ENCODE measurements around the gene FST.
A peak's percentile ranks its signal among the peaks of the same experiment; 100 is the strongest.

The FST gene

DNA sequence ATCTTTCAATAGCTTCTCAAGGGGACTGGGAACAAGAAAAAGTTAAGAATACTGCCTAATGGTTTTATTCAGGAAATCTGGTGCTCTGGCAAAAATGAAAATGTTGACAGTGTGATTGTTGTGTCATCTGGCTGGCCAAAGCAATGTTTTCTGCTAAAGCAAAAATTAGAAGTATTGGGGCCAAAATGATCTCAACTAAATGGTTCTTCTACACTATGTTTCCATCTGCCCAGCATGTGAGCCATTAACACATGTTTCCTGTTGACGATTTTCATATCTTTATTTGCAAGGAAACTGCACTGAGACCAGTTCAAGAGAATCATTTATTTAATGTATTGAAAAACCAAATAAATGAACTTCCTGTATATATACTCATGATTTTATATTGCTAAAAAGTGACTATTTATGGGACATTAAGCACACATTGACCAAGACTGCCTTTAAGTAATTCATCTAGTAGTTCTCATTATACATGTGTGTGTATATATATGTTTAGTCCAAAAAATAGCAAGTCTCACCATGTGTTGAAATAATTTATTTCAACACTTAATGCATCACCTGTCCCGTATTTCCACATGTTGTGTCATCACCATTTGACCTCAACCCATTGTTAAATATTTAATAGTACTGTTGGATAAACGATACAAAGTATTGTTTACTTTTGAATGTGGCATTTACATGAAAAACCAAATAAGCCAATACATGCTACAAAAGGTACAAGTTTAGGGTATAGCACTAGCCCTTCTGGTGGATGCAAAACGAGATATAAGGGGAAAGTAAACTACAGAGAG, 7.5 kb upstream of the FST start:
- DNase-seq = no peak

DNA sequence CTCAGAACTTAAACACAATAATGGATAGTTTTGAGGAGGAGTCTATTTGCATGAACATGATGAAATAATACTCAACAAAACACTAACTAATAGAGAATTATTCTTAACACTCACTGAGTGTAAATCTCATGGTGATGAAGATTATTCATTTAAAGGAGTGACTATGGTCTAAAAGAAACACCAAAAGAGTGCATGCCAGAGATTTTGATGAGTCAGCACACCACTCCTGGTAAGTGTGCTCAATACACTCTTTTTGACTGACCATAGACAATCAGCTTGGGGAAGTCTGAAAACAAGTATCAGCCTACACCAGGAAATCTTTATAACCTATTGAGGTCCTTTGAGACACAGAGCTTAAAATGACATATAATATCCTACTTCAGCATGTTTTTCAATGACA, 6.8 kb upstream of the FST start:
- DNase-seq = no peak

- no peak for DNase-seq
These were observed 5.1 kb upstream of the FST start for GRCh38 chr5:53475320-53475719.

DNA sequence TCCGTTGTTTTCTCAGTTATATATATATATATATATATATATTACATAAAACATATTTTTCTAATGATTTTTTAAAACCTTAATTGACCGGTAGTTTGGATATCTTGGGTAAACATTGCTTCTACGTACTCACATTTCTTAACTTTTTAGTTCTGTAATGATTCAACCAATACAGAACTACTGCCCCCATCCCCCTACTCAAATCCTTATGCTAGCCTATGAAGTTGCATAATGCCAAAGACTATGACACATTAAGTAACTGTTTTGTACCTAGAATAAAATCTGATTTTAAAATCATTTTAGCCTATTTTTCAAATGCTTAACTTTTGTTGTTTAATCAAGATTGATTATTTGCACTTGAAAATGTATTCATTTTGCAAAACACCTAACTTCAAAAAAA, 4.4 kb upstream of the FST start:
- DNase-seq = no peak

DNA sequence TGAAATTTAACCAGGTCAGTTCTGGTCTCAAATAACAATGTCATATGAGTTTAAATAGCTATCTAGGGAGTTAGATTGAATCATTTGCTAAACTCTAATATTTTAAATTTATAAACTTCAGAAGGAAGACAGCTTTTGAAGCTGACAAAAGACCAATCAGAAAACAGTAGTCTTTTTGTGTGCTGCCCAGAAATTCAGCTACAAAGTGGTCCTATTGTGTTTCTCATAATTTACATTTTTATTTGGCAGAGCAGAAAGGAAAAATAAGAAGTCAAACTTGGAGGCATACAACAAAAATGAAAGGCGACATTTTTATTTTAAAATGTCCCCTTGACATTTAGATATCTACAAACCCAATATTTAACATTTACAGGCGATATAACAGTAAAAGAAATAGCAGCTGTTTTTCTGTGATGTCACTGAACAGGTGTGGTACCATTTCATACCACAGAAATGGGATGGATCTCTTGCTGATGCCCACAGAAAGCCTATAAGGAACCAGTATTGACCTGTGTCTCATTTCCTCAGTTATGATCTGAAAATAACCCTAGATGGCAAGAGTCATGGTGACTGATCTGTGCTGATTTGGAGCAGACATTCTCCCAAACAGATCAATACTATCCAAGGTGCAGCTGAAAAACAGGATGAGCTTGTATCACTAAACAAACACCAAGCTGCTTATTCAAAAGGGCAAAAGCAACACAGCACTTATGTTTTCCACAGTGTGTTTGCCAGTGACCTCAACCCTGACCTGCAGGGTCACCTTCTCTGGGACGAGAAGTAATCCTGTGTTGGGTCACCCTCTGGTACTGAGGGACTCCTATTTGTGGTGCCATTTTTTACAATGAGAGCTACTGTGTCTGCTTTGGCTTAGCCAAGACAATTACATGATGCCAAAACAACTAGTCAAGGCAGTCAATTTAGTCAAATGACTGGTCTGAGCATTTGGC, 3.6 kb upstream of the FST start:
- peak in 1 of 51 donors; percentile 21 for DNase-seq

- DNase-seq = peak in 2 of 51 donors; percentile 9 to 51
These were observed 1.9 kb upstream of the FST start for GRCh38 chr5:53478411-53479044.

DNA sequence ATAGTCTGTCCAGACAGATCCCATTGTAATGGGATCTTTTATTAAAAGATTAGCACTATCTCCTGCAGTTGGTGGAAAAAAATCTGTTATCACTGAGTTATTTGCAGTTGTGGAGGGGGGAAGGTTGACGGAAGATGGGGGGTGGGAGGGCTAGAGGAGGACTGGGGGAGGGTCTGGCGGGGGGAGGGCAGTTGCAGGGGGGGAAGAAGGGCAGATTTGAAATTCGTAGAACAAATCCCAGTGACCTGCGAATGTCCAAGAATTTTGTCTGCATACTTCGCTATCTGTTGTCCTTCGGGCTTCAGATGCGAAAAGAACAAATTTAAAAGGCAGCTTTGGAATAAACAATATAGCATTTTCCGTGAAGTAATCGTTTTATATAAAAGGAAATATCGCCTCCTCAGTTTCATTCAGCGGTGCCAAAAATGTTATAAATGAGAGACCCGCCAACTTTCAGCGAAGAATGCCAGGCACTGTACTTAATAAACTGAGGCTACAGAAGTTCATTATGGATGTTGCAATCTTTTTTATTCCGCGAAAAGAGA, 1.3 kb upstream of the FST start:
- DNase-seq = no peak

DNA sequence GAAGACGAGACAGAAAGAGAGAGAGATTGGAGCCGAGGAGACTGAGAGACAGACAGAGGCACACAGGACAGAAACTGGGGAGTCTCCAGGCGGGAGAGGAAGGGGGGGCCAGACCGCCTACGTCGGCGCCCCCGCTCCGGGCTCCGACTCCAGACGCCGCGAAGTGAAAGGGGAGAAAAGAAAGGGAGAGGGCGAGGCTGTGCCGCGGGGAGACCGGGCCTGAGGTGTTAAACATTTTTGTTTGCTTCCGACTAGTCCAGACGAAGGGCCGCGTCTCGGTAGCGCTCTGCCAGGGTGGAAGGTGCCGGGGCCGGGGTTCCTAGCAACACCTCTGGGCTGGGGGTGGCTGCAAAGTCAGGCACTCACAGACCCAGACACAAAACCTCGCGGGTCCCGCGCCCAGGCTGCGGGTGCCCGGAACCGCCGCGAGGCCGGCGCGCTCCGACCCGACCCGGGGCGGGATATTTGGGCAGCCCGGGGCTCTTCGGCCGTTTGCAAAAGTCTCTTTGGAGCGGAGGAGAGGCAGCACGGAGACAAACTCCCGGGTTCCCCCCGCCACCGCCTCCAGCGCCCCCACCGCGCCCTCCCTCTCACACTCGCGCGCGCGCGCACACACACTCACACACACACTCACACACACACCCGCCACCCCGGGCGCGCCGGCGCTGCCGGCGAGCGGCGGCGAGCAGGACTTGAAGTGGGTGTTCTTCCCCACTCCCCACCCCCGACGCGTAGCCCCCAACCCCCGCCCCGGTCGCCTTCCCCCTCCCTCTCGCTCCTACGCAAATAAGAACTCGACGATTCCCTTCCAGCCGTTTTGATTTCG, 626 bp upstream of the FST start:
- peak in 6 of 51 donors; percentile 5 to 32 (median 22) for DNase-seq

DNA sequence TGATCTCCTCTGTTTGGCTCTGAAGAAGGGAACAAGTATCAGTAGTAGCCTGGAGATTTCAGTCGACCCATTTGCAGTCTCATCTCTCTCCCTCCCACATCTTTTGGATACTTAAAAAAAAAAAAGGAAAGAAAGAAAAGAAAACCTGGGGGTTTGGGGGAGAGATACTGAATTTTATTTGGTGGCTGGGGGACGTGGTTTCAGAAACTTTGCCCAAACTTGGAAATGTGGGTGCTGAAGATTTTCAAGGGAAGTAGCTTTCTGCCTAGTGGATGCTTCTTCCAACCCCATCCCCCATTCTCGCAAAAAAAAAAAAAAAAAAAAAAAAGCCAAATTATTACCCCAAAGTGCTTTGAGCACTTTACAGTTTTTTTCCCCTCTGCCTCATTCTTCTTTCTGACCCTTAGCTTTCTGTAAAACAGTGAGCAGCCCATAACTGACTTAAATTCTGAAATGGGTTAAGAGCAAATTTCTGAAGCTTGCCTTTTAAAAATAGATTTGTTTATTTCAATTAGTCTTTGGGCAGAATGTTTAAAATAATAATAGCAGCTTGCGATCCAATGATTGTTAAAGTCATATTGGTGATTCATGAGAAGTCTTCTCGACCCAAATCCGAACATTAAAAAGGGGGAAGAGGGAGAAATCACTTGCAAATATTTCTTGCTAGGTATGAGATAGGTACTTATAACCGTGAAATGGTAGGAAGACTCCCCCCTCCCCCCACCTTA, 894 bp downstream of the FST start:
- DNase-seq = no peak

- DNase-seq = peak in 17 of 51 donors; percentile 3 to 39 (median 20)
These were observed 1.7 kb downstream of the FST start for GRCh38 chr5:53481887-53482716.

DNA sequence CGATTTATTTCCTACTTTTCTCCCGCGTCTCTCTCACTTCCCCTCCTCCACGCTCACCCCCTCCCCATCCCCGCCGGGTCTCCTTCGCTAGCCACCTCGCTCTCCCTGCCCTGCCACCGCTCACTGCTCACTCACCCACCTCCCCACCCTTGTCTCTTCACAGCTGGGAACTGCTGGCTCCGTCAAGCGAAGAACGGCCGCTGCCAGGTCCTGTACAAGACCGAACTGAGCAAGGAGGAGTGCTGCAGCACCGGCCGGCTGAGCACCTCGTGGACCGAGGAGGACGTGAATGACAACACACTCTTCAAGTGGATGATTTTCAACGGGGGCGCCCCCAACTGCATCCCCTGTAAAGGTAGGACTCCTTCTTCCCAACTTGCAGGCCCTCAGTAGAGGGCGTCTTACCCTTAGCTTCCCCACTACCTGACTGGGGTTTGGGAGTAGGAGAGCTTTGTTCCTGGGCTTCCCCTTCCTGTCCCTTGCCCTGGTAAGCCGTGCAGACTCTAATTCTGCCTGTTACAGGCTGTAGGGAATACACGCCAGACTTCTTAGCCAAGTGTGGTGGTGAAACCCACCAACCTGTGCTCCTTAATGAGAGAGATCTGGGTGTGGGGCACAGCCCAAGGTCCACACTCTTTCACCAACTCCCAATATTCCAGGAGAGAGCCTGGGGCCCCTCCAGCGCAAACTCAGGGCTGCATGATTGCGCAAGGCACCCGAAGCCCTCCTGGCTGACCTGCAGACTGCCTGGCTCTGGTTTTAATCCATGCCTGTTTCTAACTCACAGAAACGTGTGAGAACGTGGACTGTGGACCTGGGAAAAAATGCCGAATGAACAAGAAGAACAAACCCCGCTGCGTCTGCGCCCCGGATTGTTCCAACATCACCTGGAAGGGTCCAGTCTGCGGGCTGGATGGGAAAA, 2.5 kb downstream of the FST start:
- DNase-seq = peak in 1 of 51 donors; percentile 13

DNA sequence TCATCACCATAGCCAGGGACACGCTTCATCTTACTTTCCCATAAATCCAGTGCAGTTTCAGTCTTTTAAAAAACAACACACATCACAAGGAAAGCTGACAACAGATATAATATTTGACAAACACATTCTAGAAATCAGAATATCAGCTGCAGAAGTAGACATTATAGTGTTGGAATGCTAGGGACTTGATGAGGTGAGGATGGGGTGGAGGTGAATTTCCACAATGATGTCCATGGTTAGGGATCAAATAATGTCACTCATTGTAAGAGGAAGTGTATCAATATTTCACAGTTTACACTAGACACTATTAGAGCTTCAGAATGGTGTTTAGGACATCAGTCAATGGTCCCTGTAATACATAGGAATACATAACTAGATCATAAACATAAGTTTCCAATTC, 7.0 kb downstream of the FST start:
- no peak for DNase-seq

GRCh38 chr5:53488195-53488722, 7.8 kb downstream of the FST start:
- DNase-seq = no peak

DNA sequence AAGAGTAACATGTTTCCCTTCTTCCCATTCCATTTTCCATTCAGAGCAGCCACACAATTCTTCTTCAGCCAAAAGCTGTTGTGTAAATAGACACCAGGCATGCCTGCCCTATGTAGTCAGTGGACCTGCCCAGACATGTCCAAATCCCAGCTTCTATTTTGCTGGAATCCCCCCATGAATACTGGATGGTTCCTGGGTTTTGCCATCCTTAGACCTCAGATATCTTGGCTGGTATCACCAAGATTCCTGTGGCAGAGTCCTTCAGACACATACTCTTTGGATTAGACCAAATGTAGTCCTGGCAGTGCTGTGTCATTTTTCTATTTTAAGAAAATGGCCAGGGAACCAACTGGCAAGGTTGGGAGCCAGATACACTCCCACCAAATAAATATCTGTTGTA, 10.3 kb downstream of the FST start:
- DNase-seq = no peak

GRCh38 chr5:53501054-53501453, 20.6 kb downstream of the FST start:
- no peak for DNase-seq

- no peak for DNase-seq
These were observed 23.3 kb downstream of the FST start for GRCh38 chr5:53503562-53504218.

- no peak for DNase-seq
These were observed 26.6 kb downstream of the FST start for GRCh38 chr5:53507013-53507412.
